ENCODE results near the gene IAH1. TPM values are rescaled to one million over a fixed set of nuclear protein-coding genes. Genes with fewer than 3 reads are reported as not detected.
"Not testable (repeated sequence)": the region's sequence is repeated elsewhere in the genome, so short reads cannot be mapped to it uniquely, and the experiment has no call there.

IAH1 gene
- total and polyA plus RNA-seq, 4 experiments from 2014 or later: 52.5 to 98.4 (median 72.0) TPM

GRCh38 chr2:9508931-9509330 is 34.6 kb downstream of the IAH1 start:
- Mint-ChIP-seq H3K4me3 (no peak overlapping the region), H3K27me3 (no peaks in the 10 kb centered on the region), H3K9me3 (no peaks in the 10 kb centered on the region), H3K36me3 (peaks cover 45 to 67% of the 10 kb centered on the region in 2 donors), H3K27ac (peak overlapping the region in 5 of 7 donors; percentile 7 to 54 (median 20)), H3K4me1 (peaks cover 0 to 5% (median 3%) of the 10 kb centered on the region in 4 donors)
- Histone ChIP-seq H3K27me3 (ENCODE audit: insufficient read depth, low read length) (no peaks in the 10 kb centered on the region), H3K4me3 (ENCODE audit: low read length in 2 of 2) (no peak overlapping the region), H3K36me3 (ENCODE audit: insufficient read depth, low read length) (peaks cover 16% of the 10 kb centered on the region), H3K9me3 (ENCODE audit: control insufficient read depth in 1 of 2, low read length in 2 of 2) (no peaks in the 10 kb centered on the region), H3K4me1 (ENCODE audit: insufficient read depth, low read length) (no peaks in the 10 kb centered on the region), H3K27ac (ENCODE audit: low read depth, low read length) (no peak overlapping the region)
- DNase-seq: no peak
- intact Hi-C loops (cut with micrococcal nuclease): no loop called here
- ChIA-PET POLR2A (ENCODE audit: partially characterized antibody) (no interaction called here), CTCF (ENCODE audit: partially characterized antibody) (no interaction called here)

GRCh38 chr2:9513946-9514345 is 39.6 kb downstream of the IAH1 start:
- H3K27me3 Mint-ChIP-seq; DNase-seq; H3K4me1 Mint-ChIP-seq; POLR2A ChIA-PET (ENCODE audit: partially characterized antibody); H3K27ac Mint-ChIP-seq; CTCF ChIA-PET (ENCODE audit: partially characterized antibody); H3K27ac ChIP-seq (ENCODE audit: low read depth, low read length); H3K4me1 ChIP-seq (ENCODE audit: insufficient read depth, low read length); H3K9me3 ChIP-seq (ENCODE audit: control insufficient read depth in 1 of 2, low read length in 2 of 2); H3K9me3 Mint-ChIP-seq; H3K4me3 ChIP-seq (ENCODE audit: low read length in 2 of 2); H3K4me3 Mint-ChIP-seq; H3K27me3 ChIP-seq (ENCODE audit: insufficient read depth, low read length); intact Hi-C loops (cut with micrococcal nuclease): not testable (repeated sequence)
- H3K36me3 ChIP-seq (ENCODE audit: insufficient read depth, low read length): peaks cover 19% of the 10 kb centered on the region
- H3K36me3 Mint-ChIP-seq: peaks cover 41 to 51% of the 10 kb centered on the region in 2 donors

- no peak for DNase-seq
- H3K4me3 ChIP-seq (ENCODE audit: low read length in 2 of 2): no peak overlapping the region
- H3K27ac ChIP-seq (ENCODE audit: low read depth, low read length): no peak overlapping the region
- H3K27ac Mint-ChIP-seq: peak overlapping the region in 4 of 7 donors; percentile 22 to 62 (median 54)
- intact Hi-C loops (cut with micrococcal nuclease): no loop called here
- peaks cover 0 to 2% (median 0%) of the 10 kb centered on the region in 8 donors for H3K9me3 Mint-ChIP-seq
- H3K4me1 Mint-ChIP-seq: peaks cover 0 to 1% (median 0%) of the 10 kb centered on the region in 4 donors
- H3K36me3 ChIP-seq (ENCODE audit: insufficient read depth, low read length): peaks cover 35% of the 10 kb centered on the region
- no peaks in the 10 kb centered on the region for H3K4me1 ChIP-seq (ENCODE audit: insufficient read depth, low read length)
- ChIA-PET CTCF (ENCODE audit: partially characterized antibody) (interaction anchor here (0.9 kb wide), 1 partner anchor 14 kb away, joined by 3 read pairs; no protein-coding TSS in a partner anchor), POLR2A (ENCODE audit: partially characterized antibody) (interaction anchor here (1.7 kb wide), 1 partner anchor 38 kb away, joined by 3 read pairs; the partner anchor contains the start of gene ADAM17)
- H3K9me3 ChIP-seq (ENCODE audit: control insufficient read depth in 1 of 2, low read length in 2 of 2): no peaks in the 10 kb centered on the region
- H3K36me3 Mint-ChIP-seq: peaks cover 58 to 62% of the 10 kb centered on the region in 2 donors
- no peaks in the 10 kb centered on the region for H3K27me3 Mint-ChIP-seq
- no peak overlapping the region for H3K4me3 Mint-ChIP-seq
- no peaks in the 10 kb centered on the region for H3K27me3 ChIP-seq (ENCODE audit: insufficient read depth, low read length)
Measured at GRCh38 chr2:9517118-9517782, 42.9 kb downstream of the IAH1 start.

- intact Hi-C loops (cut with micrococcal nuclease): no loop called here
- CTCF ChIA-PET (ENCODE audit: partially characterized antibody): interaction anchor here (0.9 to 1.0 kb wide), 2 partner anchors 13 to 90 kb away, joined by 3 read pairs; no protein-coding TSS in a partner anchor
- no peaks in the 10 kb centered on the region for H3K9me3 ChIP-seq (ENCODE audit: control insufficient read depth in 1 of 2, low read length in 2 of 2)
- H3K4me3 ChIP-seq (ENCODE audit: low read length in 2 of 2): no peak overlapping the region
- Mint-ChIP-seq H3K4me3 (no peak overlapping the region), H3K27ac (no peak overlapping the region), H3K9me3 (peaks cover 0 to 2% (median 0%) of the 10 kb centered on the region in 8 donors), H3K36me3 (peaks cover 58 to 61% of the 10 kb centered on the region in 2 donors), H3K27me3 (no peaks in the 10 kb centered on the region), H3K4me1 (peaks cover 0 to 1% (median 0%) of the 10 kb centered on the region in 4 donors)
- H3K27ac ChIP-seq (ENCODE audit: low read depth, low read length): no peak overlapping the region
- DNase-seq: no peak
- peaks cover 33% of the 10 kb centered on the region for H3K36me3 ChIP-seq (ENCODE audit: insufficient read depth, low read length)
- no peaks in the 10 kb centered on the region for H3K27me3 ChIP-seq (ENCODE audit: insufficient read depth, low read length)
- POLR2A ChIA-PET (ENCODE audit: partially characterized antibody): interaction anchor here (1.7 kb wide), 1 partner anchor 37 kb away, joined by 3 read pairs; the partner anchor contains the start of gene ADAM17
- no peaks in the 10 kb centered on the region for H3K4me1 ChIP-seq (ENCODE audit: insufficient read depth, low read length)
Measured at GRCh38 chr2:9518163-9518562, 43.8 kb downstream of the IAH1 start.

GRCh38 chr2:9518780-9519179 is 44.4 kb downstream of the IAH1 start:
- intact Hi-C loops (cut with micrococcal nuclease): no loop called here
- Histone ChIP-seq H3K36me3 (ENCODE audit: insufficient read depth, low read length) (peaks cover 30% of the 10 kb centered on the region), H3K27me3 (ENCODE audit: insufficient read depth, low read length) (no peaks in the 10 kb centered on the region), H3K9me3 (ENCODE audit: control insufficient read depth in 1 of 2, low read length in 2 of 2) (no peaks in the 10 kb centered on the region), H3K27ac (ENCODE audit: low read depth, low read length) (no peak overlapping the region), H3K4me1 (ENCODE audit: insufficient read depth, low read length) (no peaks in the 10 kb centered on the region), H3K4me3 (ENCODE audit: low read length in 2 of 2) (no peak overlapping the region)
- H3K4me1 Mint-ChIP-seq: peaks cover 0 to 1% (median 0%) of the 10 kb centered on the region in 4 donors
- ChIA-PET CTCF (ENCODE audit: partially characterized antibody) (interaction anchor here (1.0 kb wide), 1 partner anchor 90 kb away, joined by 3 read pairs; no protein-coding TSS in a partner anchor), POLR2A (ENCODE audit: partially characterized antibody) (interaction anchor here (1.7 kb wide), 1 partner anchor 36 kb away, joined by 3 read pairs; the partner anchor contains the start of gene ADAM17)
- no peak for DNase-seq
- no peak overlapping the region for H3K4me3 Mint-ChIP-seq
- H3K9me3 Mint-ChIP-seq: peaks cover 0 to 2% (median 0%) of the 10 kb centered on the region in 8 donors
- H3K27ac Mint-ChIP-seq: no peak overlapping the region
- H3K36me3 Mint-ChIP-seq: peaks cover 59 to 62% of the 10 kb centered on the region in 2 donors
- no peaks in the 10 kb centered on the region for H3K27me3 Mint-ChIP-seq

GRCh38 chr2:9519250-9519649 is 44.9 kb downstream of the IAH1 start:
- Mint-ChIP-seq H3K36me3 (peaks cover 59 to 60% of the 10 kb centered on the region in 2 donors), H3K27ac (peak overlapping the region in 2 of 7 donors; percentile 36 to 76), H3K27me3 (no peaks in the 10 kb centered on the region), H3K4me1 (peaks cover 0 to 1% (median 0%) of the 10 kb centered on the region in 4 donors), H3K9me3 (peaks cover 0 to 2% (median 0%) of the 10 kb centered on the region in 8 donors), H3K4me3 (no peak overlapping the region)
- Histone ChIP-seq H3K4me1 (ENCODE audit: insufficient read depth, low read length) (no peaks in the 10 kb centered on the region), H3K36me3 (ENCODE audit: insufficient read depth, low read length) (peaks cover 32% of the 10 kb centered on the region), H3K9me3 (ENCODE audit: control insufficient read depth in 1 of 2, low read length in 2 of 2) (no peaks in the 10 kb centered on the region), H3K27me3 (ENCODE audit: insufficient read depth, low read length) (no peaks in the 10 kb centered on the region), H3K4me3 (ENCODE audit: low read length in 2 of 2) (no peak overlapping the region), H3K27ac (ENCODE audit: low read depth, low read length) (no peak overlapping the region)
- DNase-seq: no peak
- ChIA-PET CTCF (ENCODE audit: partially characterized antibody) (interaction anchor here (1.1 kb wide), 1 partner anchor 46 kb away, joined by 3 read pairs; no protein-coding TSS in a partner anchor), POLR2A (ENCODE audit: partially characterized antibody) (no interaction called here)
- intact Hi-C loops (cut with micrococcal nuclease): no loop called here

- POLR2A ChIA-PET (ENCODE audit: partially characterized antibody): no interaction called here
- no peaks in the 10 kb centered on the region for H3K4me1 ChIP-seq (ENCODE audit: insufficient read depth, low read length)
- Mint-ChIP-seq H3K4me3 (no peak overlapping the region), H3K27ac (peak overlapping the region in 1 of 7 donors; percentile 36), H3K9me3 (no peaks in the 10 kb centered on the region), H3K4me1 (peaks cover 0 to 4% (median 1%) of the 10 kb centered on the region in 4 donors), H3K27me3 (no peaks in the 10 kb centered on the region), H3K36me3 (peaks cover 59 to 74% of the 10 kb centered on the region in 2 donors)
- no peaks in the 10 kb centered on the region for H3K9me3 ChIP-seq (ENCODE audit: control insufficient read depth in 1 of 2, low read length in 2 of 2)
- no peak overlapping the region for H3K27ac ChIP-seq (ENCODE audit: low read depth, low read length)
- no peak for DNase-seq
- intact Hi-C loops (cut with micrococcal nuclease): no loop called here
- CTCF ChIA-PET (ENCODE audit: partially characterized antibody): no interaction called here
- H3K36me3 ChIP-seq (ENCODE audit: insufficient read depth, low read length): peaks cover 31% of the 10 kb centered on the region
- no peak overlapping the region for H3K4me3 ChIP-seq (ENCODE audit: low read length in 2 of 2)
- no peaks in the 10 kb centered on the region for H3K27me3 ChIP-seq (ENCODE audit: insufficient read depth, low read length)
Measured at GRCh38 chr2:9524291-9524690, 49.9 kb downstream of the IAH1 start.
